ENCODE results near the gene BCR. TPM values are rescaled to one million over a fixed set of nuclear protein-coding genes. Genes with fewer than 3 reads are reported as not detected.
A peak's percentile ranks its signal among the peaks of the same experiment; 100 is the strongest.

BCR gene
- total and polyA plus RNA-seq, 2 of the 8 experiments (the other 6 are each of a cell fraction or from before 2014, with no cell fraction given): 66.7 to 130 TPM

DNA sequence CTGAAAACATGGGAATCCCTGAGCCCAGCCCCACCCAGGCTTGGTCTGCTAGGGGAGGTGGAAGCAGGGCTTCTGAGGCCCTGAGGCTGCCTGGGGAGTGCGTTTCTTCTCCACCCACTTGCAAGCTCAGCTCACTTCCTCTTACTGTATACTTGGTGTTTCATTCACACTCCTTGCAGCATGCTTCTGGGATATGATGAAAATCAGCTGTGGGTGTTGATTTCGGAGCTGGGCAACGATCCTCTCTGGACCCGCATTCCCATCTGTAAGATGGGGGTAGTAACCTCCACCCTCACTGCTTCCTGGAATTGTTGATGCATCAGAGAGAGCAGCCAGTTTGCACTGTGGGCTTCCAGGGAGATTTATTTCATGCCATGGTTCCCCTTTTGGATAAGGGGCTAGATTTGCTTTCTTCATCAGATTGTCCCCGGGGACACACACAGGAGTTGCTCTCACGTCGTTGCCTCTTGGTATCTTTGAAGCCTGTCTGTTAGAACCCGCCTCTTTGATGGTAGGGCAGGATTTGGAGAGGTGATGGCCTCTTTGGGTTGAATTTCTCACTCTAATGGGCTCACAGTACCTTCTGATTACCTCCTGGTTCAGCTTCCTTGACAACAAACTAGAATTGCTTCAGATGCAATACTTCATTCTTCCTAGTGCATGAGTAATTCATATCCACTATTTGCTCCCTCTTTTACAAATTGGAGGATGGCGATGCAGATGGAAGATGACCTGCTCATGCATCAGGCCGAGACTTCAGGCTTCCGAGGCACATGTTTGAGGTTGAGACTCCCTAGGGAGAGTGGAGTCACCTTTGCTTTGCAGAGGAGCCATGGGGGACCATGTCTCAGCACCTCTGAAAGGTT lies 40.4 kb downstream of the BCR start:
- Histone ChIP-seq H4K8ac (ENCODE audit: extremely low read depth, insufficient read depth, low read length) (no peak overlapping the region), H2BK15ac (ENCODE audit: low read length) (0 out of 2 replicates have a peak overlapping the region, but pooled peaks have one; percentile 32), H2AK5ac (ENCODE audit: low read depth, low read length) (no peak overlapping the region), H2BK5ac (ENCODE audit: low read depth, low read length) (peak overlapping the region; percentile 40; the same call in 1 of the 2 replicates), H3K14ac (ENCODE audit: insufficient read length) (no peak overlapping the region), H3K27me3 (replicated peaks in 1 of 4; ENCODE audit: control insufficient read depth in 3 of 4, extremely low read depth in 1 of 4, insufficient read depth in 3 of 4, low read length in 3 of 4) (no peaks in the 10 kb centered on the region), H3K18ac (ENCODE audit: extremely low read depth, low read length) (no peak overlapping the region), H3K79me1 (ENCODE audit: low read depth, low read length) (peaks cover 46% of the 10 kb centered on the region), H3K4me3 (ENCODE audit: extremely low read depth in 1 of 4, insufficient read depth in 2 of 4, low read depth in 3 of 4, low read length in 4 of 4) (no peak overlapping the region), H3K4me2 (ENCODE audit: insufficient read depth in 1 of 2, low read depth in 2 of 2, low read length in 2 of 2) (peak overlapping the region in 1 of 2 experiments; percentile 4; a peak in 1 of 4 replicates), H4K20me1 (replicated peaks in 1 of 2; ENCODE audit: control insufficient read depth in 1 of 2, insufficient read depth in 2 of 2, low read length in 2 of 2) (peaks cover 48 to 65% of the 10 kb centered on the region in 2 experiments), H3K56ac (replicated peaks; ENCODE audit: insufficient read length, low read depth, low read length) (no peak overlapping the region), H3K4ac (replicated peaks; ENCODE audit: insufficient read length, low read depth, low read length) (no peak overlapping the region), H2BK120ac (replicated peaks; ENCODE audit: low read depth, low read length) (no peak overlapping the region), H2AFZ (ENCODE audit: low read length) (no peak overlapping the region), H3K9ac (replicated peaks in 1 of 4; ENCODE audit: extremely low read depth in 1 of 4, low read depth in 3 of 4, low read length in 3 of 4) (peak overlapping the region in 1 of 4 experiments; percentile 20; a peak in 1 of 7 replicates), H3K9me3 (ENCODE audit: insufficient read depth in 2 of 2, low read depth in 1 of 2, low read length in 1 of 2) (no peaks in the 10 kb centered on the region), H3K23me2 (ENCODE audit: low read depth, low read length) (no peaks in the 10 kb centered on the region), H4K91ac (replicated peaks; ENCODE audit: insufficient read length, low read length) (no peak overlapping the region), H4K5ac (ENCODE audit: insufficient read length, low read depth, low read length) (no peak overlapping the region), H3K79me2 (ENCODE audit: control insufficient read depth in 1 of 2, insufficient read depth in 2 of 2, low read length in 2 of 2) (peaks cover 16 to 100% of the 10 kb centered on the region in 2 experiments), H3K27ac (ENCODE audit: low read depth, low read length) (no peak overlapping the region), H2BK20ac (ENCODE audit: low read length) (no peak overlapping the region), H3K23ac (ENCODE audit: insufficient read length) (no peak overlapping the region), H3K36me3 (ENCODE audit: control insufficient read depth in 2 of 4, insufficient read depth in 4 of 4, low read length in 3 of 4) (no peaks in the 10 kb centered on the region), H2BK12ac (ENCODE audit: low read depth, low read length) (no peak overlapping the region), H3K4me1 (replicated peaks in 1 of 4; ENCODE audit: control insufficient read depth in 3 of 4, insufficient read depth in 4 of 4, low read length in 3 of 4) (peaks cover 5 to 62% (median 36%) of the 10 kb centered on the region in 4 experiments)
- DNase-seq (ENCODE audit: low read depth in 1 of 2, low spot score in 2 of 2) (no peak), FAIRE-seq (no peak)
- ChIA-PET CTCF (ENCODE audit: partially characterized antibody) (interaction anchor here (0.6 to 3.6 kb wide), 6 partner anchors 10 to 101 kb away, joined by 3 to 16 read pairs (median 4); no protein-coding TSS in a partner anchor), POLR2A (ENCODE audit: partially characterized antibody) (interaction anchor here (2.9 kb wide), 1 partner anchor 11 kb away, joined by 9 read pairs; no protein-coding TSS in a partner anchor)
- 89% methylated on average over 11 of the region's 11 CpGs; no CpG with 5 or more reads in 1 of the 2 experiments for WGBS, 2 experiments (ENCODE audit: extremely low coverage in 1 of 2, insufficient coverage in 1 of 2, insufficient read length in 1 of 2, insufficient replicate concordance in 2 of 2, low coverage in 1 of 2, low lambda C conversion rate in 2 of 2, missing lambda C conversion rate in 1 of 2)

Measured in H1 (cell line).